GM19452 (cell line): ENCODE data around the gene FKBP15.
A peak's percentile ranks its signal among the peaks of the same experiment; 100 is the strongest.
"Not testable (repeated sequence)": the region's sequence is repeated elsewhere in the genome, so short reads cannot be mapped to it uniquely, and the experiment has no call there.

Source experiments
- ATAC-seq: cut with Tn5 transposase; IDR thresholded peaks from one replicate; pipeline ENCODE4 v1.9.1; 2021; ENCODE audit not compliant: unreplicated experiment

Gene FKBP15

DNA sequence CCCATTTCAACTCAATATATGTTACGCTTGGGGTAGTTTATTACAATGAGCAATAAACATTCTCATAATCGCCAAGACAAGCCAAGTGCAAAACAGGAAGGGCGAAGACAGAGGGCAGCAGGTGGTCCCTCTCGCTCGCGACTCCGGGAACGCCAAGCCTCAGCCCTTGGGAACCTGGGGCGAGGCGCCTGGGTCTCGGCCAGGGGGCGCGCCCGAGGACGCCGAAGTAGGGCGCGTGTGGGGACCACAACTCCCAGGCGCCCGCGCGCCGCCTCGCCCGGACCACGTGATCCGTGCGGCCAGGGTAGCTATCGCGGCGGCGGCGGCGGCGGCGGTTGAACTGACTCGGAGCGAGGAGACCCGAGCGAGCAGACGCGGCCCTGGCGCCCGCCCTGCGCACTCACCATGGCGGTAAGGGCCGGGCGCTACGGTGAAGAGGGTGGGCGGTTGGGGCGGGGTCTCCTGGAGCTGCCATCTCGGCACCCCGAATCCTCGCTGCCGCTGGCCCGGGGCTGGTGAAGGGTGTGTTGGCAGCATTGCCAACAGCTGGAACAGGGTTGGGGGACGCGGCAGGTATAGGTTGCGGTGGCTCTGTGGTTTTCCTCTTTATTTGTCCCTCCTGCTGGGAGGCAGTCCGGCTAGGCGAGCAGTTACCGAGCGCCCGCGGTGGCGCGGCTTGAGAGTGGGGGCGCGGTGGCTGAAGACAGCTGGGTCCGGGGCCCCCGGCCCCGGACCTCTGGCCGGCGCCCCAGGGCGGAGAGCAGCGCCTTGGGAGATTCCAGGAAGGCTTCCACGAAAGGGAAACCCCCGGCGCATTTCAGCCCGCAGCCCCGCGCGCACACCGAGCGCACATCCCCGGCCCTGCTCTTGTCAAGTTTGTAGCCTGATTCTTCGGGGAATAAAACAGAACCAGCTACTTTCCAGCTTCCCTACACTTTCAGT, 70.1 kb downstream of the FKBP15 start, which contains the start of gene SLC31A2:
Gene SLC31A2, plus strand, starts transcription at position 338 of the 942 bp plus-strand sequence. Its CDS starts 68 bp downstream, at position 406.
- ATAC-seq = peak; percentile 94

DNA sequence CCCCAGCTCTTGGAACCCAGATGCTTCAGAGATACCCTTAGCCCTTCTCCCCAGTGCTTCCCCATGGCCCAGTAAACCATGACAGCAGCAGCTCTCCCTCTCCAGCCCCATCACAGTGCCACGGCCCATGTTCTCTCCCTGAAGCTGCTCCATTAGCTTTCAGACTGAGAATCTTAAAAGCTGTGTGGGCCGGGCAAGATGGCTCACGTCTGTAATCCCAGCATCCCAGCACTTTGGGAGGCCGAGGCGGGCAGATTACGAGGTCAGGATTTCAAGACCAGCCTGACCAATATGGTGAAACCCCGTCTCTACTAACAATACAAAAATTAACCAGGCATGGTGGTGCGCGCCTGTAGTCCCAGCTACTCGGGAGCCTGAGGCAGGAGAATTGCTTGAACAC, 71.5 kb downstream of the FKBP15 start:
- ATAC-seq = not testable (repeated sequence)

DNA sequence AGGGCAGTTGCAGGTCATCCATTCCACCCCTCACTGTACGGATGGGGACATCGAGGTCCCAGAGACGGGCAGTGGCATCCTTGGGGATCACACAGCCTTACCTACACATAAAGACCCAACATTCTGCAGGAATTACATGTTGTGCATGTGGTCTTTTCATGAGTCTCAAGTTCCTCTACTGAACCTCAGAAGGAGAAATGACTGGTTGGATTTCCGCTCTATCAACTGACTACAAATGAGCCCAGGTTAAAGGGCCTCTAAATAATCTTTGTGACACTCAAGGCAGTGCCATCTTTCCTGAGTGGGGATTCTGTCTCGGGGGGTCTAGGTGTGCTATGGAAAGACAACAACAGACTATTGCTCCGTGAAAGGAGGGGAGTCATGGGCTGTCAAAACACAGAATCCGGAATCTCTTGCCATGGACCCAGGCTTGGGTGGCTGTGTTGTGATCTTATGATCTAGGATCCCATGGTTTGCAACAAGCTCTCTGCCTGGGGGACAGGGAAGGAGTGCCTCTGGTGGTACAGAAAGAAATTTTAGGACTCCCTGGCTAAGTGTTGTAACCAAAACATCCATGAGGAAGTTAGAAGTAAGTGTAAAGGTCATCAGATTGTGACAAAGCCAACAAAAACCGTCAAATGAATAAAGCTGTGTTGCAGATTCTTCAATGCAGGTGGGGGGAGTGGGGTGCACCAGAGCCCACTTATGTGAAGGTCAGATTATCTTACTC, 72.1 kb downstream of the FKBP15 start:
- no peak for ATAC-seq

DNA sequence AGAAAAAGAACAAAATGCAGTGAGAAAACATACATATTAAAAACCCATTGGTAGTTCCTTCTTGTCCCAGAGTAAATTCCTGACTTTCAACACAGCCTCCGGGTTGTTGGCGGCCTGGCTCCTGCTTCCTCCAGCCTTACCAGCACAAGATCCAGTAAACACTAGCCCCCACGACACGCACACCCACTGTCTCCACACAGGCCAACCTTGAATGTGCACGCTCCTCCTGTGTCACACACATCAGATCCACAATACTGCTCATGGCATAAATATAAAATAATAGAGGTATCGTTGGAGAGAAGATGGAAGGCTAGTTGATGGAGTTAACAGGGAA, 72.7 kb downstream of the FKBP15 start:
- ATAC-seq = no peak

DNA sequence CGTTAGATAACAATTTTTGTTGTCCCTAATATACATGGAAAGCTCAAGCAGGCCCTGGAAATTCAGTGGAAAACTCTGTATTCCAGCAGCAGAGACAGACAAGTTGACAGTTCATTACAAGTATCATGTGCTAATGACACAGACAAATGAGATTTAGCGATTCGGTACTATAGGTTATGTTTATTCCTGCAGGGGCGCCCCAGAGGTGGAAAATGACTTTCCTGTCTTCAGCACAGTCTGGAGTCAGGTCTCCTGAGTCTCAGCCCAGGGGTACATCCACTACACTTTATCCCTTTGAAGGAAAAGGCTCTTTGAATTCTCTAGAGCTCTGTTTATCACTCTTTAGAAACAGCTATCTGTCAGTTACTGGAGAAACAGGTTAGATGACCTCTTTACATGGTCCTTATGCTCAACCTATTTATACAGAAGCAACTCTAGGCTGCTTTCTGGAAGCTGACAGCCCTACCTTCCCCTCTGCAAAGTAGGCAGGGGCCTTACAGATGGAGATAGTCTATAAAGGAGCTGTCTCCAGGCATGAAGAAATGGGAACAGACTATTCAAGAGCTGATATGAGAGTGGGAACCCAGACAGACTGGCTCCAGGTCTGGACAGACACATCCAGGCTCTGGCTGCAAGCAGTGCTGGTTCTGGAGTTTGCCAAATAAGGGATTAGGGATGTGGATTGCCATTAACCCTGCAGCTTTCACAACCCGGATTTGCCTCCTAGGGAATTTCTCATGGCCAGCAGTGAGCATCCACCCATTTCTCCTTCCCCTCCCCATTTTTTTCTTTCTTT, 77.4 kb downstream of the FKBP15 start:
- no peak for ATAC-seq

DNA sequence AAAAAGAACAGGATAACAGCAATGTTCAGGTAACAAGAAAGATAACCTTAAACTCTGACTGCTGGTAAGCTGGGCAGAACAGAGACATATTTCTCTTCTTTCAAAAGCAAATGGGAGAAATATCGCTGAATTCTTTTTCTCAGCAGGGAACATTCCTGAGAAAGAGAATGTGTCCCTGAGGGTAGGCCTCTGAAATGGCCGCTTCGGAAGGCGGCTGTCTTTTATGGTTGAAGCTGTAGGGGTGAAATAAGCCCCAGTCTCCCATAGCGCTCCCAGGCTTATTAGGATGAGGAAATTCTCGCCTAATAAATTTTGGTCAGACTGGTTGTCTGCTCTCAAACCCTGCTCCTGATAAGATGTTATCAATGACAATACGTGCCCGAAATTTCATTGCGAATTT, 80.2 kb downstream of the FKBP15 start:
- not testable (repeated sequence) for ATAC-seq

DNA sequence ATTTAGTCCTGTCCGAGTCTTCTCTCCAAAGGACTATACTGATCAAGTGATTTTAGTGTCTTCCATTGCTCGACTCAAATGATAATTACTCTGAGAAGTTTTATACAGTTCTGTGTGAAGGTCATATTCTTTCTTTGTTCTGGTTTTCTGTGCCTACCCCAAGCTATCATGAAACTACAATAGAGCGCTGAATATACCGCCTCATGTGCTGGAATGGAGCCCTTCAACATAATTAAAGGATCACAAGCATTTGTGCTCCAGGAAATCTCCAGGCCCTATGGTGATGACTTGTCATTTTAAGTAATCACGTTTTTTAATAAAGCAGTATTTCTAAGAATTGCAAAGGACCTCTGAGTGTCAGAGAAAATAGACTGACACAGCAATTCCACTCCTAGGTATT, 81.1 kb downstream of the FKBP15 start:
- no peak for ATAC-seq

DNA sequence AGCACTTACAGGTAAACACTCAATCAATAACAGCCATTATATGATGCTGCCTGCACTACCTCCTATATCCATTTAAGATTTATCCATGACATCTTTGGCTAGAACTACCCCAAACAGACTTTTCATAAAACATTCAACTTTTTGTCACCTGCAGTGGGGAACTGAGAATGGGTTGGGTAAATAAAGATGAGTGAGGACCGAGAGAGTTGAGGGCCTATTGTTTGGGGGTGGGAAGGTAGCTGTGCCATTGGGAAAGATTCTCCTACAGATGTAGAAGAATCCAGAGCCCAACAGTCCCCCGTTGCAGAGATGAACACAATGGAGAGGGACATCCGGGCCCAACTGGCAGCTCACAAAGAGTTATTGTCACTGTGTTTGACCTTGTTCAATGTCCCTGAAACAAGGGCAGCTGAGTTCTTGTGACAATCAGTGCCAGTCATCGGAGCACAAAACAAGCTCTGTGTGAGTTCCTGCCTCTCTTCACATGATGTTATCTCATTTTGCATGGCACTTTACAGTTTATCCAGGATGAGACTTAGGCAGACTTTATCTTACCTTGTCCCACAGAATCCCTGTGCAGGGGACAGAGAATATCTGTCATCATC, 81.8 kb downstream of the FKBP15 start:
- ATAC-seq = no peak

DNA sequence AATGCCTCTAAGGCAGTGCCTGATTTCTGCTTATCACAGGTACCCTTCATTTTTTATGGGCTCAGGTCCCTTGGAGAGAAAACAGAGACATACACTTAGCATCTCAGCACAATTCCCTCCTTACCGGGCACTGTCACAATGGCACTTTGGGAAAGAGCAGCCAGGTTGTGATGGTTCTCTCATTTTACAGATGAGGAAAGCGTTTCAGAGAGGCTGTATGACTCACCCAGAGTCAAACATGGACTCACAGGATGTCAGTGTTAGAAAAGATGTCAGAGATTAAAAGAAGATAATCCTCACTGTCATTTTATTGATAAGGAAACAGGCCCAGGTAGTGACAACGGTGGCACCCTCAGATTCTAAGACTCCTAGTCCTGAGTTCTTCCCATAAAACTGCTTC, 82.3 kb downstream of the FKBP15 start:
- ATAC-seq = no peak

DNA sequence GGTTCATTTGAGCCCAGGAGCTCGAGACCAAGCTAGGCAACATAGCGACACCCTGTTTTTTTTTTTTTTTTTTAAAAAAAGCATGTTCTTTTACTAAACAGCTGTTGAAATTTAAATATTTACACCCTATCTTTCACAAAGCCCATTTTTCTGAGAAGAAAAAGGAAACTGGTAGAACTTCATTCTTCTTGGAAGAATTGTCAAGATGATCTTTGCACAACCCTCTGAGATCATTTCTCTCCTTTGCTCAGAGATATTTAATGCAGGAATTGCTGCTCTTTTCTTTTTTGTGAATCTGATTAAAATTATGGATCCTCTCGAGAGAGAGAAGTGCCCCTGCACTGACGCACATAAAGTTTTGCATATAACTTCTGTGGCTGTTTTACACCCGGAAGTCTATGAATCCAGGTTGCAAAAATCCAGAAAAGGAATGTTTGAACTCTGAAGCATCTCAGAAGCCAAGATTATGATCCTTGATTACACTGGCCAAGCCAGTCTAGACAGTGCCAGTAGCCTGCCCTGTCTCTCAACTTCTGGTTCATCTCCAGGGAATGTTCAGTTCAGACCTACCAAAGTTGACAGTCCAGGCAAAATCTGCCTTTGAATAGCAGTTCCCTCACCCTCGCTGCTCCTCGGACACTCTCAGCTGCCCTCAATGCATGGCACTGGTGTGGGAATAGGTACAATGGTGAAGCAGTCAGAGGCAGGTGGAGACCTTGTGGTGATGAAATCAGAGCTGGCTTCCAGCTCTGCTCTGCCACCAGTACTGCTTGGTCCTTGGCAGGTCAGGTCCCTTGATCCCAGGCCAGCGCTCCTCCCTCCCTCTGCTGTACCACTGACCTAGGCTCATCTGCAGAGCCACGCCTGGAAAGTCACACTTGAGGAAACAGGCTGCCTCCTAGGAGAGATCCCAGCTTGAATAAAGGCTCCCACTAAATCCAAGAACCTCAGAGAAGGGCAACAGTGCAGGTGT, 83.6 kb downstream of the FKBP15 start:
- no peak for ATAC-seq

DNA sequence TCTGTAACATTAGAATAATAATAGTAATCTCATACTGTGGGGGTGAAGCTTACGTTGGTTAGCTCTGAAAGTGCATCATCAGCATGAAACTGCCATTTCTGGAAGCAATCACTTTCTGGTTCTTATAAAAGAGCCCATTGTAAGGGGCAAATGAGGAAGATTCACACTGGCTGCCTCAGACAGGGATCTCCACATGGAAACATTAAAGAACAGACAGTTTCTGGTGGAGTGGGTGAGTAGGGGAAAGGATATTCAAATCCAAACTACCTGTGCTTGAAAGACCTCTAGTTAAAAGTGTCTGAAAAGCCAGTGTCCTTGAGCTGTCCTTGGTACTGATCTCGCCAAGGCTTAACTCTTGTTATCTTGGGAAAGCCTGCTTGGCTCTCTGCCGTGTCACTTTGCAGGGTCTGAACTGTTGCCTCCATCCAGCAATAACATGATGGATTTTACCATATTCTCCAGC, 89.4 kb downstream of the FKBP15 start:
- no peak for ATAC-seq

DNA sequence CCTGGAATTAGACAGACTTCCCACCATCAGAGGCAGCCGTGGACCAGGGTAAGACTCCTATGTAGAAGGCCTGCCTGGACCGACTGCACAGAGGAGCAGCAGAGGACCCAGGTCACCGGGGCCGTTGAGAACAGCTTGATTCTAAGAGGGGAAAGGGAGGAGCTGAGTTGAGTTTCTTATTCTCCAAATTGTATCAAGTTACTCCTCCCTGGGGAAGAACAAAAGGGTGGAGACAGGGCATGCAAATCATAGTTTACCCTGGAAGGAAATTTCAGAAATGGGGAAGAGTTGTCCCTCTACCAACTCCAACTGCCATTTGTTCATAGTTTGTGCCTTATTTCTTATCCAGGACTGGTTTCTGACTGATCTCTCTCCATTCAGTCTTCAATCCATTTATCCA, 91.2 kb downstream of the FKBP15 start:
- ATAC-seq = no peak

DNA sequence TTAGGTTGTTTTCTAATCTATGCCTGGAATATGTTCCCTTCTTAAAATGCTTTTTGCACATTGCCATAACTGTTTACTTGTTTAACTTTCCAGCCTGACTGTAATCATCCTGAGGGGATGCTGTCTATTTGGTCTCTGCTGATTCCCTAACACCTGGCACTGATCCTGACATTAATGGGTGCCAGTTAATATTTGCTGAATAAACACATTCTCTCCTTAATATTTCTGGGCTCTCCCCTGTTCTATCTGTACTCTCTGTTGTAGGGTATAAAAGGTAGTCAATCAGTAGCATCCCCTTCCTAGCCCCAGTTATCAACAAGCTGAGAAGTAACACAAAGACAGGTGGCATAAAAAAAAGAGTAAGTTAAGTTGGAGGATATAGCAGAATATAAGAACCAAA, 91.6 kb downstream of the FKBP15 start:
- ATAC-seq = no peak

DNA sequence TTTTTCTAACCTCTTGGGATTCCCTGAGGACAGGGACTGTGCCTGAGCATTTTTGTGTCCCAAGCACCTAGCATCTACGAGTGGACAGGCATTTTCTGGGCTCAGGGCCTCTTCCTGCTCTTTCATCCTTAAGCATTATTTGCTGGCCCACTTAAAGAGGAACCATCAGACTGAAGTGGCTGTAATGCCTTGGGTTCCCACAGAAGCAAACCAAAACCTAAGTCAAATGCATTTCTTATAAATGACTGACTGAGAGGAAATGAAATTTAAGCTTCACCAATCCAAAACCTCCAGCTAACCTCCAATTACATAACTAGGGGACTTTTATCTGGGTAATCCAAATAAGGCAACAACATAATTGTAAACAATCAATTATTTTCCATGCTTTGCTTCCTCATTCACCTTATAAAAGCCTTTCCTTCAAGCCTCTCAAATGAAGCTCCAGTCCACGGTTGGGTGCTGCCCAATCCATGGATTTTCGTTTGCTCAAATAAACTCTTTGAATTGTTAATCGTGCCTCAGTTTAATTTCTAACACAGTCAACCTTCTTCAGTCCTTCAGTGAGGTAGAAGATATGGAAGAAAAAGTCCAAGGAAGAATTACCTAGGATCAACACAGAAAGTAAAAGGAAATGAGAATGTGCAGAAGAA, 95.6 kb downstream of the FKBP15 start:
- no peak for ATAC-seq

DNA sequence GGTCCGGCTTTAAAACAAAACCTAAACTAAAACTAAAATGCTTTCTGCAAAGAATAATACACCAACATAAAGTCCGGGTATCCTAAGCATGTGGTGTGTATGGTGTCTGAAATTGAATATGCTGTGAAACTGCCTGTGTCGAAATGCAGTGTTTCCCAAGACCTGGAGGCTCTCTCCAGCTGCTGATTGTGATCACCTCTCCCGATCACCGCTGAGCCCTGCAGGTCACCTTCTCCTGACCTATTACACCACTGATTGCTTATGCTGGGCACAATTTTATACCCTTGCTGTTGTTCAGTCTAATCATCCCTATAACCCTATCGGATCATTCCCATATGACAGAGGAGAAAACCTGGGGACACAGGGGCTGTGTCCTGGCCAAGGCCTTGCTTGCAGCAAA, 102.2 kb downstream of the FKBP15 start:
- not testable (repeated sequence) for ATAC-seq
